GM19193 (cell line): ENCODE data around the gene TOM1L2.

Experiments
- POLR2A ChIP-seq: IDR thresholded peaks from 4 replicates; pipeline ENCODE4 v1.6.1; 2011; ENCODE audit not compliant: insufficient read depth, insufficient read length; ENCODE audit errors: extremely low read depth

The TOM1L2 gene

GRCh38 chr17:18004884-18005305 is 32.7 kb upstream of the TOM1L2 start:
- TF ChIP-seq POLR2A: no peak

DNA sequence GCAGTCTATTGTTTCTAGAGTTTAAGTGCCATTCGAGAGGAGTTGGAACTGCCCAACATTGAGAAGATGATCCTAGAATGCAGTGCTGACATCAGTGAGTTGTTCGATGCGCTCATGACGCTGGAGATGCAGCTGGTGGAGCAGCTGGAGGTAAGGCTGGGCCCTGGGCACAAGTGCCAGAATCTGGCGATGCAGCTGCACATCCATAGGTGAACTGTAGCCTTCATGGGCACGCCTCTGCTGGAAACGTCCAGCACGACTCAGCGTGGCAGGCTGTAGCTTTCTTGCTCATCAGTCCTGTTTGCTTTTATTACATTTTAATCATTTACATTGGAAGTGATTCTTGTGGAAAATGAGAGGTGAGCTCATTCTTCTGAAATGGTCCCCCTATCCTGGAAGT is 32.1 kb upstream of the TOM1L2 start:
- TF ChIP-seq POLR2A: no peak

GRCh38 chr17:18002171-18002570 is 30.0 kb upstream of the TOM1L2 start:
- no peak for TF ChIP-seq POLR2A

GRCh38 chr17:18000030-18000408 is 27.8 kb upstream of the TOM1L2 start:
- TF ChIP-seq POLR2A: no peak

DNA sequence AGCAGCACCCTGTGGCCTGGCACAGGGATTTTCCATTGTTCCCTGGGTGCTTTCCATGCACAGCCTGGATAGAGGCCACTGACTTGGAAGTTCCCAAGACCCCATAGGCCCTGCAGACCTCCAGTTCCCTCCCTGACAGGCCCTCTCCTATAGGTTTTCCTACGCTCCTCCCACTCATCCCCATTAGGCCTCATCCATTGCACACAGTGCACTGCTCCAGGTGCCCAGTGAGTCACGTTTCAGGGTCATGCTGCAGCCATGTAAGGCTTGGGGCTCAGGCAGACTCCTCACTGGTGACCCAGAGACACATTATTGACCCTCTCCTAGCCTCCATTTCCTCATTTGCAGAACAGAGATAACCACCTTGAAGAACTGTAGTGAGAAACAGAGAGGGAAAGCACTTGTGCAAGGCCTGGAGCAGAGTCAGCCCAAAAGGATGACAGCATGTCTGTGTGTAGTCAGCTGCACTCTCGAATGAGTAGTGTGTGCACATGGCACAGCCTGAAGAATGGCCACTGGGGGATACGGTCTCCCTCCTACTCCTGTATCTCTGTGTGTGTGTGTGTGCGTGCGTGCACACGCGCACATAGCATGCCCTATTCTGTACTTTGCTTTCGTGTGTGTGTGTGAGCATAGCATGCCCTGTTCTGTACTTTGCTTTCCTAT is 27.3 kb upstream of the TOM1L2 start:
- TF ChIP-seq POLR2A: no peak

DNA sequence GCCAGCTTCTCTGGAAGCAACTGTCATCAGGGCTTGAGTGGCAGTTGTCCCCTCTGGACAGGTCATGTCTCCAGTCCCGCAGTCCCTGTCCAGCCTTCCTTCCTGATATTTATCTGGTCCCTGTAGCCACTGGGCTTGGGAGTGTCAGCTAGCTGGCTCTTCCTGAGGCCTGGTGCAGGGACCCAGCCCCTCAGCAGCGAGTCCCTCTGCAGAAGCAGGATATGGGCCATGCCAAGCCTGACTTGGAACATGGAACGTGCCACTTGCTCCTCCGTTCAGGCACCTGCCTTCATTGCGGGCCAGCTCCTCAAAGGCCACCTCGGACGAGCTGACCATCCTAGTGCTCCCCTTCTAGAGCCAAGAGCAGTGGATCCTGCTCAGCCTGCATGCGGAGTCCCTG is 26.7 kb upstream of the TOM1L2 start:
- no peak for TF ChIP-seq POLR2A

DNA sequence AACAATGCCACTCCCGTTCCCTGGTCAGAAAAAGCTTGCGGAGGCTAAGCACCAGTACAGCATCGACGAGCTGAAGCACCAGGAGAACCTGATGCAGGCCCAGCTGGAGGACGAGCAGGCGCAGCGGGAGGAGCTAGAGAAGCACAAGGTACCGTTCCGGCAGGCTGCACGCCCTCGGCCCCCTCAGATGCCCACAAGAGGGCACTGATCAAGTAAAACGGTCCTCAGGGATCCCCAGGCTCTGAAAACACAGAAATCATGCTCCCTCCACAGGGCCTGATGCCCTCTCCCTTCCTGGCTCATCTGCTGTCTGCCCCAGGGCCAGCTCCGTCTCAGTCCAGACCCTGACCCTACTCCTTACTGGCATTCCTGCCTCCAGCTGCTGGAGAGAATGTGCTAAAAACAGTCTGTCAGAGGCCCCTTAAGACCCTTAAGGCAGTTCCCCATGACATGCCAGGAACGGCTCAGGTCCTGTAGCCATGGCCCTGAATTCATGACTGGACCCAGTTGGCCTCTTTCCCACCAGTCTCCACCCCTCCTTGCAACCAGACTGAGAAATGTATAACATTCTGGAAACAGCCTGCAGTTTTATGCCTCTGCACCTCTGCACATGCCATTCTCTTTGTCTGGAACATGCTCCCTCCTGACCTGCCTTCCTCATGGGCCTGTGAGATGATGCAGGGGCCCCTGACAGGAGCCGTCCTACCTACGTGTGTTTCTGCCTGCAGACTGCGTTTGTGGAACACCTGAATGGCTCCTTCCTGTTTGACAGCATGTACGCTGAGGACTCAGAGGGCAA is 22.3 kb upstream of the TOM1L2 start:
- TF ChIP-seq POLR2A: no peak

DNA sequence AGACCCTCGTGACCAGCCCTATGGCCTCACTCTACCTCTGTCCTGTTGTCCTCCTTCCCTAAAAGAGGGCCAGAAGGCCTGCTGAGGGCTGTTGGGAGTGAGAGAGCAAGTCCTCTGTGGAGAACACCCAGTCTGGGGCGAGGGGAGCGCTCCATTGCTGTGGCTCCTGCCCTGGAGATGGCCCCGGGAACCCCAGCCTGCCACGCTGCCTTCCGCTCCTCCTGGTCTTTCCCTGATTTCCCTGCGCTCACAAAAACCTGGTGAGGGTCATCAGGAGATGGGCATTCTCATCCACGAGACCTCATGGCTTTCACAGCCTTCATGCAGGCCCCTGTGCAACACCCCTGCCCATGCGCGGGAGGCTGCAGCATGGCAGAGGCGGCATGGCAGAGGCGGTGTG is 21.7 kb upstream of the TOM1L2 start:
- no peak for TF ChIP-seq POLR2A

- TF ChIP-seq POLR2A: no peak
Measured at GRCh38 chr17:17993366-17993765, 21.2 kb upstream of the TOM1L2 start.

GRCh38 chr17:17990282-17990681 is 18.1 kb upstream of the TOM1L2 start:
- no peak for TF ChIP-seq POLR2A

DNA sequence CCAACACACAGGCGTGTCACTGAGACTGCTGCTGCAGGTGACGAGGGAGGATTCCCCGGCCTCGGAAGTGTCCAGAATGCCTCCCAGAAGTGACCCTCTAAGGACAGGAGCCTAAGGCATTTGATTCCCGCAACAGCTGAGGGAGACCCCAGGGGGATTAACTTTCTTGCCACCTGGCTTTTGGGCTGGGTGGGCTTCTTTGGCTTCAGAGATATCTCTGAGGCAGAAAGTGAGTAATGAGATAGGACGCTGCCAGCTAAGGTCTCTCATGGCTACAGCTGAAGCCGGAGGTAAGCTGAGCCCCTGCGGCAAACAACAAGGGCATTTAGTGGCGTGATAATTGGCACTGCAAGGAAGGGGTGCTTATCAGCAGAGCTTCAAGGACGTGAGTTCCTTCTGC is 17.4 kb upstream of the TOM1L2 start:
- TF ChIP-seq POLR2A: no peak

DNA sequence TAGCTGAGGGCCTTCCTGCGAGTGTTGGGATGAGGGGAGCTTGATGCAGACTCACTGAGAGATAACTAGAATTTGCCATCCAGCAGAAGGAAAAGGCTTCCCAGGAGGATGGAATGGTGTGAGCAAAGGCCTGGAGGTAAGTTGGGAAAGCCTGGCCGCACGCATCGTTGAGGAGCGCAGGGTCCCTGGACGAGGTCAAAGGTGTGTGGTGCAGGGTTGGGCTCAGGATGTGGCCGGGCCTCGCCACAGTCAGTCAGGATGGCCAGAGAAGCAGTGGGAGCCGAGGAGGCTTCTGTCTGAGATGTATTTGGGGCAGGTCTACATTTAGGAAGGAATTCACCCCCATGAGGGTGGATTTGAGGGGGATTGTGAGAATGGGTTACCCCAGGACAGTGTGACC is 16.9 kb upstream of the TOM1L2 start:
- TF ChIP-seq POLR2A: no peak

DNA sequence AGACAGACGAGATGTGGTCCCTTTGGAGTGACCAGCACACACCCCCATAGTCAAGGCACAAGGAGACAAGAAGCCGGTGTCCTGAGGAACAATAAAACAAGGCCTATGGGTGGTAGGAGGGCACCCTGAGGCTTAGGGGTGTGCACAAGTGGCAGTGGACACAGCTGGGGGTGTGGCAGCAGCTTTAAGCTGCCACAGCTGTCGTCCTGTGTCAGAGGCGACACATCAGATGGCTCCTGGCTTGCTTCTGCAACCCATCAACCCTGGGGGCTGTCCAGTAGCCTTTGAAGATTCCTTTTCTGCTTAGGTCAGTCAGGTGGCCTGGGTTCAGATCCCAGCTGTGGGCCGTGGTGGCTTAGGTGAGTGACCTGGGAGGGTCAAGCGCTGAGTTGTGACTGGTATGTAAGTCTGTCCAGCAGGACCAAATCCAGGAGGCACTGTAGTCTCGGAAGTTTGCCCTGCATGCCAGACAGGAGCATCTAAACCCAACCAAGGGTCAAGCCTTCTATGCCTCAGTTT is 16.3 kb upstream of the TOM1L2 start:
- TF ChIP-seq POLR2A: no peak

- TF ChIP-seq POLR2A: no peak
Measured at GRCh38 chr17:17987901-17988300, 15.7 kb upstream of the TOM1L2 start.

- TF ChIP-seq POLR2A: no peak
Measured at GRCh38 chr17:17987187-17987896, 15.1 kb upstream of the TOM1L2 start.
